A673 (cell line): ENCODE data around the gene YBX1. TPM values are rescaled to one million over a fixed set of nuclear protein-coding genes. Genes with fewer than 3 reads are reported as not detected.
"Not testable (repeated sequence)": the region's sequence is repeated elsewhere in the genome, so short reads cannot be mapped to it uniquely, and the experiment has no call there.

ENCODE experiments used
- BruUV-seq: library from RNA; stranded (reverse); fragments of 400-500 nt; replicated peaks from 2 replicates; lab custom pipeline; 2021; lab: Mats Ljungman, UMichigan
- CTCF ChIA-PET: fragments of 300-600 bp; sonication (Branson Sonifier 250); formaldehyde crosslinking; loops from one replicate; lab custom pipeline; 2022; ENCODE audit warnings: antibody characterized with exemption; lab: Charles Lee
- POLR2A ChIA-PET: fragments of 300-600 bp; sonication (Branson Sonifier 250); formaldehyde crosslinking; loops from one replicate; lab custom pipeline; 2022; ENCODE audit warnings: antibody characterized with exemption; ENCODE audit not compliant: low non-redundant PET; lab: Charles Lee
- DNase-seq: peaks from one replicate; pipeline ENCODE4 v3.0.0-alpha.2; 2015; ENCODE audit warnings: low spot score
- H3K27ac ChIP-seq: fragments of 200-600 bp; sonication (generic); 2 replicates; pipeline ENCODE4 v1.5.1; 2016; ENCODE audit warnings: mixed run types, low read depth, mild to moderate bottlenecking, mixed read lengths, antibody characterized with exemption, low read length; ENCODE audit not compliant: poor library complexity, severe bottlenecking
- H3K27me3 ChIP-seq: fragments of 200-600 bp; sonication (generic); replicated peaks from 2 replicates; pipeline ENCODE4 v1.6.1; 2017; ENCODE audit warnings: mixed run types, low read depth, mild to moderate bottlenecking, mixed read lengths, antibody characterized with exemption, low read length; ENCODE audit not compliant: insufficient read depth, poor library complexity
- H3K36me3 ChIP-seq: fragments of 200-600 bp; sonication (generic); 2 replicates; pipeline ENCODE4 v1.6.1; 2016; ENCODE audit warnings: mixed run types, mild to moderate bottlenecking, mixed read lengths, antibody characterized with exemption, low read length; ENCODE audit not compliant: insufficient read depth, poor library complexity, severe bottlenecking
- H3K4me1 ChIP-seq: fragments of 200-600 bp; sonication (generic); 2 replicates; pipeline ENCODE4 v1.6.1; 2017; ENCODE audit warnings: mixed run types, mild to moderate bottlenecking, mixed read lengths, antibody characterized with exemption, low read length; ENCODE audit not compliant: insufficient read depth, poor library complexity, severe bottlenecking
- H3K4me3 ChIP-seq: fragments of 200-600 bp; sonication (generic); 2 replicates; pipeline ENCODE4 v1.5.1; 2016; ENCODE audit warnings: low read depth, mixed run types, mild to moderate bottlenecking, mixed read lengths, low read length; ENCODE audit not compliant: poor library complexity, severe bottlenecking
- H3K9me3 ChIP-seq: fragments of 200-600 bp; sonication (generic); 2 replicates; pipeline ENCODE4 v1.6.1; 2016; ENCODE audit warnings: mixed run types, low read depth, mild to moderate bottlenecking, mixed read lengths, antibody characterized with exemption, low read length; ENCODE audit not compliant: poor library complexity, severe bottlenecking
- EZH2 ChIP-seq: fragments of 200-600 bp; sonication (generic); IDR thresholded peaks from 2 replicates; pipeline ENCODE4 v1.6.1; 2017; ENCODE audit warnings: borderline replicate concordance, low read depth, mild to moderate bottlenecking, mixed read lengths, antibody characterized with exemption, low read length; ENCODE audit not compliant: poor library complexity, severe bottlenecking
- intact Hi-C: fragments of 100-400 bp; cut with micrococcal nuclease; formaldehyde crosslinking; loops from one replicate; pipeline ENCODE4 v1.10.0; 2022; ENCODE audit not compliant: unreplicated experiment
- total RNA-seq: library from RNA; stranded (reverse); gene quantifications from 2 replicates; pipeline ENCODE4 v1.2.3, GENCODE V29; 2021
- TF ChIP-seq, protein P1 (sequence below): fragments of 300-800, 200-600 bp; sonication (generic); conservative IDR thresholded peaks from 2 replicates; pipeline ENCODE4 v1.5.1; 2017; ENCODE audit warnings: low read depth, mild to moderate bottlenecking, antibody characterized with exemption, low read length, moderate library complexity, mixed read lengths

Gene YBX1
- total RNA-seq, 1 experiment from 2014 or later: 1,576 TPM

GRCh38 chr1:42748461-42749410, 66.5 kb downstream of the YBX1 start:
- CTCF ChIA-PET: interaction anchor here (1.0 kb wide), 1 partner anchor 171 kb away, joined by 4 read pairs; no protein-coding TSS in a partner anchor
- Histone ChIP-seq H3K27me3 (no peaks in the 10 kb centered on the region), H3K36me3 (peaks cover 54% of the 10 kb centered on the region), H3K27ac (no peak overlapping the region), H3K4me3 (no peak overlapping the region), H3K9me3 (no peaks in the 10 kb centered on the region), H3K4me1 (no peaks in the 10 kb centered on the region)
- POLR2A ChIA-PET: no interaction called here
- TF ChIP-seq EZH2: no peak
- TF ChIP-seq, protein P1, sequence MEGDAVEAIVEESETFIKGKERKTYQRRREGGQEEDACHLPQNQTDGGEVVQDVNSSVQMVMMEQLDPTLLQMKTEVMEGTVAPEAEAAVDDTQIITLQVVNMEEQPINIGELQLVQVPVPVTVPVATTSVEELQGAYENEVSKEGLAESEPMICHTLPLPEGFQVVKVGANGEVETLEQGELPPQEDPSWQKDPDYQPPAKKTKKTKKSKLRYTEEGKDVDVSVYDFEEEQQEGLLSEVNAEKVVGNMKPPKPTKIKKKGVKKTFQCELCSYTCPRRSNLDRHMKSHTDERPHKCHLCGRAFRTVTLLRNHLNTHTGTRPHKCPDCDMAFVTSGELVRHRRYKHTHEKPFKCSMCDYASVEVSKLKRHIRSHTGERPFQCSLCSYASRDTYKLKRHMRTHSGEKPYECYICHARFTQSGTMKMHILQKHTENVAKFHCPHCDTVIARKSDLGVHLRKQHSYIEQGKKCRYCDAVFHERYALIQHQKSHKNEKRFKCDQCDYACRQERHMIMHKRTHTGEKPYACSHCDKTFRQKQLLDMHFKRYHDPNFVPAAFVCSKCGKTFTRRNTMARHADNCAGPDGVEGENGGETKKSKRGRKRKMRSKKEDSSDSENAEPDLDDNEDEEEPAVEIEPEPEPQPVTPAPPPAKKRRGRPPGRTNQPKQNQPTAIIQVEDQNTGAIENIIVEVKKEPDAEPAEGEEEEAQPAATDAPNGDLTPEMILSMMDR: no peak
- no peak for DNase-seq
- BruUV-seq: no TSS peak
- intact Hi-C loops: loop anchor here (10.0 kb wide), 1 partner anchor 404 kb away; no protein-coding TSS in a partner anchor

DNA sequence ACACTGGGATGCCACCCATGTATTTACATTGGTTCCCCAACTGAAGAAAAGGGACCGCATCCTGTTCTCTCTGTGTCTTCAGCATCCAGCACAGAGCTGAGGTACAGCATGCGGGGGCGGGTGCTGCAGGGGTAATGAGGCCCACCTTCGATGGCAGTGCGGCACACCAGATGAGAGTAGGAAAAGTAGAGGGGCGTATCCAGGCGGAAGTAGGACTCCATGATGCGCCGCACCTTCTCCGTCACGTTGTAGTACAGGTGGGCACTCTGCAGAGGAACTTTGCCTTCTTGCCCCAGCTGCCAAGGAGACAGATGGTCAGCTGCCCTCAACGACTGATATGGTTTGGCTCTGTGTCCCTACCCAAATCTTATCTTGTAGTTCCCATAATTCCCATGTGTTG, 67.8 kb downstream of the YBX1 start:
- TF ChIP-seq, protein P1: no peak
- TF ChIP-seq EZH2: no peak
- CTCF ChIA-PET: no interaction called here

DNA sequence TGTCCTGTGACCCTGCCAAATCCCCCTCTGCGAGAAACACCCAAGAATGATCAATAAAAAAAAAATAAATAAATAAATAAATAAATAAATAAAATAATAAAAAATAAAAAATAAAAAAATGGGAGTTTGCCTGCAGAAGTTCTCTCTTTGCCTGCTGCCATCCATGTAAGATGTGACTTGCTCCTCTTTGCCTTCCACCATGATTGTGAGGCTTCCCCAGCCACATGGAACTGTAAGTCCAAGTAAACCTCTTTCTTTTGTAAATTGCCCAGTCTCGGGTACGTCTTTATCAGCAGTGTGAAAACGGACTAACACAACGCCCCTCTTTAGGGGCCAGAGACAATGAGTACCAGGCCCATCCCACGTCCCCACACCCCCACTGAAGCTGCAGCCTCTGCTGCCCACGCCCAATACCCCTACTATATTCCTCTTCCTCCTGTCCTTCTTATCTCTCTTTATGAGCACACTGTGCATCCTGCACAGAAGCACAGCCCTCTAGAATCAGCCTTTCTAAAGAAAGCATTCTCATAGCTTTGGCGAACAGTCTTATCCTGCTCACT, 69.4 kb downstream of the YBX1 start:
- H3K27me3 ChIP-seq, POLR2A ChIA-PET, H3K27ac ChIP-seq, H3K4me3 ChIP-seq, BruUV-seq, CTCF ChIA-PET, DNase-seq, H3K4me1 ChIP-seq, intact Hi-C loops, H3K9me3 ChIP-seq: not testable (repeated sequence)
- H3K36me3 ChIP-seq: peaks cover 71% of the 10 kb centered on the region

More for the DNA sequence above, 67.8 kb downstream of the YBX1 start:
- no peaks in the 10 kb centered on the region for H3K4me1 ChIP-seq
- intact Hi-C loops: no loop called here
- no TSS peak for BruUV-seq
- H3K4me3 ChIP-seq: no peak overlapping the region
- H3K9me3 ChIP-seq: no peaks in the 10 kb centered on the region
- H3K36me3 ChIP-seq: peaks cover 65% of the 10 kb centered on the region
- no peaks in the 10 kb centered on the region for H3K27me3 ChIP-seq
- POLR2A ChIA-PET: no interaction called here
- no peak for DNase-seq
- no peak overlapping the region for H3K27ac ChIP-seq
